Body of pancreas (tissue), 4 donors: ENCODE measurements around the gene SF3B5.

Source experiments
- POLR2A ChIP-seq, 3 donors: fragments of 450-650 bp; IDR thresholded peaks; one replicate each; pipeline ENCODE4 v1.6.1; 2016; ENCODE audit warnings: antibody characterized with exemption in 3 of 3, mild to moderate bottlenecking in 2 of 3
- TF ChIP-seq, protein P1 (sequence below), 7 experiments: fragments of 450-650 bp in 4 of 7; fragments of 200-600 bp in 3 of 7; sonication (generic) in 3 of 7; IDR thresholded peaks; one replicate each; pipeline ENCODE4 v1.5.1; 2016 to 2019; ENCODE audit warnings: antibody characterized with exemption in 7 of 7

DNA sequence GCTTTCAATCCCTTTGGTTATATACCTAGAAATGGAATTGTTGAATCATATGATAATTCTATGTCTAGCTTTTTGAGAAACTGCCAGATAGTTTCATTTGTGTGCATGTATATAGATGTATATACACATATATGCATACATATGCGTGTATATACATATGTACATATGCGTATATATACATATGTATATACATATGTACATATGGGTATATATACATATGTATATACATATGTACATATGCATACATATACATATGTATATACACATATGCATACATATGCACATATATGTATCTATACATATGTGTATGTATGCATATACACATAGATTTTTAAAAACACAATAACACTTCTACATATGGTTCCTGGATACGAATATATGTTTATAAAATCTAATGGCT lies 8.4 kb downstream of the SF3B5 start:
- TF ChIP-seq, protein P1, sequence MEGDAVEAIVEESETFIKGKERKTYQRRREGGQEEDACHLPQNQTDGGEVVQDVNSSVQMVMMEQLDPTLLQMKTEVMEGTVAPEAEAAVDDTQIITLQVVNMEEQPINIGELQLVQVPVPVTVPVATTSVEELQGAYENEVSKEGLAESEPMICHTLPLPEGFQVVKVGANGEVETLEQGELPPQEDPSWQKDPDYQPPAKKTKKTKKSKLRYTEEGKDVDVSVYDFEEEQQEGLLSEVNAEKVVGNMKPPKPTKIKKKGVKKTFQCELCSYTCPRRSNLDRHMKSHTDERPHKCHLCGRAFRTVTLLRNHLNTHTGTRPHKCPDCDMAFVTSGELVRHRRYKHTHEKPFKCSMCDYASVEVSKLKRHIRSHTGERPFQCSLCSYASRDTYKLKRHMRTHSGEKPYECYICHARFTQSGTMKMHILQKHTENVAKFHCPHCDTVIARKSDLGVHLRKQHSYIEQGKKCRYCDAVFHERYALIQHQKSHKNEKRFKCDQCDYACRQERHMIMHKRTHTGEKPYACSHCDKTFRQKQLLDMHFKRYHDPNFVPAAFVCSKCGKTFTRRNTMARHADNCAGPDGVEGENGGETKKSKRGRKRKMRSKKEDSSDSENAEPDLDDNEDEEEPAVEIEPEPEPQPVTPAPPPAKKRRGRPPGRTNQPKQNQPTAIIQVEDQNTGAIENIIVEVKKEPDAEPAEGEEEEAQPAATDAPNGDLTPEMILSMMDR (IDR thresholded peaks at IDR 0.05): no peak
- TF ChIP-seq POLR2A (IDR thresholded peaks at IDR 0.05): no peak
